Cardiac muscle cell (in vitro differentiated cells and primary cell): ENCODE measurements around the gene SNX3. TPM values are rescaled to one million over a fixed set of nuclear protein-coding genes. Genes with fewer than 3 reads are reported as not detected.

Source experiments
- DNase-seq, 2 donors: peaks; one replicate each; pipeline versions ENCODE4 v3.0.0 to v3.0.0-alpha.2; 2010 to 2017; ENCODE audit warnings: low read depth in 1 of 2, low spot score in 1 of 2
- H3K27ac ChIP-seq: fragments of 200-600 bp; sonication (generic); 2 replicates; pipeline ENCODE4 v1.5.1; 2016
- H3K27me3 ChIP-seq: fragments of 200-600 bp; sonication (generic); 2 replicates; pipeline ENCODE4 v1.6.0; 2016; ENCODE audit warnings: control low read depth
- H3K36me3 ChIP-seq: fragments of 200-600 bp; sonication (generic); 2 replicates; pipeline ENCODE4 v1.5.1; 2016; ENCODE audit warnings: control low read depth
- H3K4me1 ChIP-seq: fragments of 200-600 bp; sonication (generic); 2 replicates; pipeline ENCODE4 v1.8.1; 2017; ENCODE audit warnings: low read depth, mild to moderate bottlenecking, mixed run types
- H3K4me3 ChIP-seq: fragments of 200-600 bp; sonication (generic); 2 replicates; pipeline ENCODE4 v1.5.1; 2016; ENCODE audit warnings: mild to moderate bottlenecking
- H3K9me3 ChIP-seq: fragments of 200-600 bp; sonication (generic); 2 replicates; pipeline ENCODE4 v1.5.1; 2017; ENCODE audit warnings: low read depth, mild to moderate bottlenecking, control low read depth
- polyA plus RNA-seq: library from polyadenylated mRNA; unstranded; fragments of >200 nt; fragmentation: Nextera tagmentation; extraction: Ambion mirVana; gene quantifications from 2 replicates; pipeline ENCODE4 v1.2.1, GENCODE V29; 2016
- total RNA-seq: library from RNA; depleted of rRNA; stranded (reverse); fragments of >200 nt; gene quantifications from 2 replicates; pipeline ENCODE4 v1.2.3, GENCODE V29; 2016
- TF ChIP-seq, protein P1 (sequence below): IDR thresholded peaks from 2 replicates; pipeline ENCODE4 v1.5.1; 2012; ENCODE audit warnings: low read depth, mild to moderate bottlenecking, low read length

The SNX3 gene
- total and polyA plus RNA-seq, 2 experiments from 2014 or later = 190 to 402 TPM

GRCh38 chr6:108171918-108172516 is 88.8 kb downstream of the SNX3 start:
- Histone ChIP-seq H3K27me3 (peaks cover 100% of the 10 kb centered on the region), H3K4me1 (peaks cover 1% of the 10 kb centered on the region)
- DNase-seq = no peak

DNA sequence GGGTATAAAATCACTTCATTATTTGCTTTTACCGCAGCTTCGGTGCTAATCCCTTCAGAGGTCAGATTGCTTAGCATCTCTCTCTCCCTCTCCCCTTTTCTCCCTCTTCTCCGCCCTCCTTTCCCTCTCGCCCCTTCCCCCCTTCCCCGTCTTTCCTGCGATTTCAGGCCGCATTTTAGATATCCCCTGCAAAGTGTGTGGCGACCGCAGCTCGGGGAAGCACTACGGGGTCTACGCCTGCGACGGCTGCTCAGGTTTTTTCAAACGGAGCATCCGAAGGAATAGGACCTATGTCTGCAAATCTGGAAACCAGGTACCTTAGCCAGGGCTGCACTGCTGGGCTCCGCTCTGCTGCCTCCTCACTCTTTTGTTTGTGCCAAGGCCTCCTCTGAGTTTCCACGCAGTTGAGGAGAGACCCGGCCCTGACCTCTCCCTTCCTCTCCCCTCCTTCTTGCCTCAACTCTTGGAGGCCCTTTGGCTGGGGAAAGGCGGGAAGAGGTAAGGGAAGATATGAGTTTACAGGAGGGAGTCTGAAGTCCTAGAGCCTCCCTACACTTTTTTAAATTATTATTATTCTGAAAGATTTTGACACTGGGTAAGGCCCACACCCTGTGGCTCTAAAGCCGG is 89.4 kb downstream of the SNX3 start:
- H3K36me3 ChIP-seq = no peaks in the 10 kb centered on the region
- TF ChIP-seq, protein P1, sequence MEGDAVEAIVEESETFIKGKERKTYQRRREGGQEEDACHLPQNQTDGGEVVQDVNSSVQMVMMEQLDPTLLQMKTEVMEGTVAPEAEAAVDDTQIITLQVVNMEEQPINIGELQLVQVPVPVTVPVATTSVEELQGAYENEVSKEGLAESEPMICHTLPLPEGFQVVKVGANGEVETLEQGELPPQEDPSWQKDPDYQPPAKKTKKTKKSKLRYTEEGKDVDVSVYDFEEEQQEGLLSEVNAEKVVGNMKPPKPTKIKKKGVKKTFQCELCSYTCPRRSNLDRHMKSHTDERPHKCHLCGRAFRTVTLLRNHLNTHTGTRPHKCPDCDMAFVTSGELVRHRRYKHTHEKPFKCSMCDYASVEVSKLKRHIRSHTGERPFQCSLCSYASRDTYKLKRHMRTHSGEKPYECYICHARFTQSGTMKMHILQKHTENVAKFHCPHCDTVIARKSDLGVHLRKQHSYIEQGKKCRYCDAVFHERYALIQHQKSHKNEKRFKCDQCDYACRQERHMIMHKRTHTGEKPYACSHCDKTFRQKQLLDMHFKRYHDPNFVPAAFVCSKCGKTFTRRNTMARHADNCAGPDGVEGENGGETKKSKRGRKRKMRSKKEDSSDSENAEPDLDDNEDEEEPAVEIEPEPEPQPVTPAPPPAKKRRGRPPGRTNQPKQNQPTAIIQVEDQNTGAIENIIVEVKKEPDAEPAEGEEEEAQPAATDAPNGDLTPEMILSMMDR = no peak
- H3K4me1 ChIP-seq = peaks cover 8% of the 10 kb centered on the region
- peaks cover 100% of the 10 kb centered on the region for H3K27me3 ChIP-seq
- DNase-seq = no peak
- no peak overlapping the region for H3K4me3 ChIP-seq
- H3K27ac ChIP-seq = no peak overlapping the region
- H3K9me3 ChIP-seq = no peaks in the 10 kb centered on the region

More at GRCh38 chr6:108171918-108172516, 88.8 kb downstream of the SNX3 start:
- no peaks in the 10 kb centered on the region for H3K9me3 ChIP-seq
- H3K27ac ChIP-seq = no peak overlapping the region
- TF ChIP-seq, protein P1 = no peak
- H3K36me3 ChIP-seq = no peaks in the 10 kb centered on the region
- no peak overlapping the region for H3K4me3 ChIP-seq

- H3K9me3 ChIP-seq = no peaks in the 10 kb centered on the region
- H3K27me3 ChIP-seq = peaks cover 100% of the 10 kb centered on the region
- TF ChIP-seq, protein P1 = no peak
- H3K4me3 ChIP-seq = no peak overlapping the region
- H3K27ac ChIP-seq = no peak overlapping the region
- no peaks in the 10 kb centered on the region for H3K36me3 ChIP-seq
- H3K4me1 ChIP-seq = peaks cover 14% of the 10 kb centered on the region
- DNase-seq = no peak
Observed at GRCh38 chr6:108170332-108171290, 90.2 kb downstream of the SNX3 start.

- TF ChIP-seq, protein P1 = no peak
- no peak overlapping the region for H3K27ac ChIP-seq
- H3K27me3 ChIP-seq = peaks cover 100% of the 10 kb centered on the region
- peaks cover 14% of the 10 kb centered on the region for H3K4me1 ChIP-seq
- H3K9me3 ChIP-seq = no peaks in the 10 kb centered on the region
- DNase-seq = no peak
- no peak overlapping the region for H3K4me3 ChIP-seq
- H3K36me3 ChIP-seq = no peaks in the 10 kb centered on the region
Observed at GRCh38 chr6:108169464-108170331, 91.1 kb downstream of the SNX3 start.
